Stimulated activated CD4-positive, alpha-beta T cell treated with anti-CD3 and anti-CD28 coated beads, Interleukin-4, amount 100 ng/mL, for 24 hours (primary cell): ENCODE measurements around the gene KBTBD7.

ENCODE experiments used
- DNase-seq: peaks from one replicate; pipeline ENCODE4 v3.0.0-alpha.2; 2020

The KBTBD7 gene

GRCh38 chr13:41193919-41194824, at the start of gene KBTBD7:
TSS of gene KBTBD7 (minus strand) at chr13:41194569. CDS start at chr13:41194257, 312 bp downstream.
- DNase-seq = peak; percentile 94

- no peak for DNase-seq
Observed at GRCh38 chr13:41241626-41242025, 47.3 kb upstream of the KBTBD7 start.

- no peak for DNase-seq
Observed at GRCh38 chr13:41236369-41236768, 42.0 kb upstream of the KBTBD7 start.

GRCh38 chr13:41232578-41233480, 38.5 kb upstream of the KBTBD7 start:
- DNase-seq = no peak

GRCh38 chr13:41231786-41232185, 37.4 kb upstream of the KBTBD7 start:
- DNase-seq = no peak

- no peak for DNase-seq
Observed at GRCh38 chr13:41231025-41231677, 36.8 kb upstream of the KBTBD7 start.

- DNase-seq = no peak
Observed at GRCh38 chr13:41229356-41229755, 35.0 kb upstream of the KBTBD7 start.

GRCh38 chr13:41224113-41225110, 30.0 kb upstream of the KBTBD7 start:
- DNase-seq = no peak

GRCh38 chr13:41222259-41222852, 28.0 kb upstream of the KBTBD7 start:
- DNase-seq = peak; percentile 67

- DNase-seq = no peak
Observed at GRCh38 chr13:41220401-41220800, 26.0 kb upstream of the KBTBD7 start.

- no peak for DNase-seq
Observed at GRCh38 chr13:41216160-41216559, 21.8 kb upstream of the KBTBD7 start.

- DNase-seq = no peak
Observed at GRCh38 chr13:41213919-41214318, 19.6 kb upstream of the KBTBD7 start.

GRCh38 chr13:41213316-41213715, 18.9 kb upstream of the KBTBD7 start:
- no peak for DNase-seq

- no peak for DNase-seq
Observed at GRCh38 chr13:41212881-41213280, 18.5 kb upstream of the KBTBD7 start.

- no peak for DNase-seq
Observed at GRCh38 chr13:41211062-41211461, 16.7 kb upstream of the KBTBD7 start.

- no peak for DNase-seq
Observed at GRCh38 chr13:41206467-41206866, 12.1 kb upstream of the KBTBD7 start.

- DNase-seq = no peak
Observed at GRCh38 chr13:41203810-41204209, 9.4 kb upstream of the KBTBD7 start.

- DNase-seq = no peak
Observed at GRCh38 chr13:41200126-41200525, 5.8 kb upstream of the KBTBD7 start.

GRCh38 chr13:41199526-41199925, 5.2 kb upstream of the KBTBD7 start:
- no peak for DNase-seq

GRCh38 chr13:41199079-41199478, 4.7 kb upstream of the KBTBD7 start:
- no peak for DNase-seq

GRCh38 chr13:41196620-41197019, 2.3 kb upstream of the KBTBD7 start:
- DNase-seq = no peak
